H1 (cell line): Measurements from ENCODE around the gene JAKMIP1. TPM values are rescaled to one million over a fixed set of nuclear protein-coding genes. Genes with fewer than 3 reads are reported as not detected.
A peak's percentile ranks its signal among the peaks of the same experiment; 100 is the strongest.

ENCODE experiments used
- CTCF ChIA-PET: fragments of 300-600 bp; sonication (Branson Sonifier 250); formaldehyde crosslinking; loops from one replicate; lab custom pipeline; 2021; ENCODE audit not compliant: partially characterized antibody; lab: Charles Lee
- POLR2A ChIA-PET: fragments of 300-600 bp; sonication (Branson Sonifier 250); formaldehyde crosslinking; loops from one replicate; lab custom pipeline; 2021; ENCODE audit warnings: inconsistent platforms; ENCODE audit not compliant: partially characterized antibody; lab: Charles Lee
- DNase-seq, 2 experiments: peaks; one replicate each; pipeline versions ENCODE4 v3.0.0 to v3.0.0-alpha.2; 2010 to 2022; ENCODE audit warnings: low spot score in 2 of 2, low read depth in 1 of 2, mixed read lengths in 1 of 2
- FAIRE-seq: peaks from 2 replicates; lab custom pipeline; 2011; peaks lifted over from hg19 to GRCh38; lab: Jason Lieb, UNC
- H2AFZ ChIP-seq: 2 replicates; pipeline ENCODE4 v1.8.1; 2012; ENCODE audit warnings: low read length, inconsistent platforms
- H2AK5ac ChIP-seq: 2 replicates; pipeline ENCODE4 v1.6.1; 2013; ENCODE audit warnings: low read depth, low read length
- H2BK120ac ChIP-seq: replicated peaks from 2 replicates; pipeline ENCODE3; 2013; ENCODE audit warnings: low read depth, low read length, inconsistent platforms
- H2BK12ac ChIP-seq: 2 replicates; pipeline ENCODE4 v1.6.1; 2013; ENCODE audit warnings: low read depth, low read length
- H2BK15ac ChIP-seq: 2 replicates; pipeline ENCODE4 v1.6.1; 2013; ENCODE audit warnings: low read length
- H2BK20ac ChIP-seq: 2 replicates; pipeline ENCODE4 v1.6.1; 2013; ENCODE audit warnings: low read length
- H2BK5ac ChIP-seq: 2 replicates; pipeline ENCODE4 v1.6.1; 2013; ENCODE audit warnings: low read depth, low read length
- H3K14ac ChIP-seq: 2 replicates; pipeline ENCODE4 v1.6.1; 2013; ENCODE audit warnings: inconsistent platforms; ENCODE audit not compliant: insufficient read length
- H3K18ac ChIP-seq: 2 replicates; pipeline ENCODE4 v1.6.1; 2013; ENCODE audit warnings: low read length; ENCODE audit errors: extremely low read depth
- H3K23ac ChIP-seq: 2 replicates; pipeline ENCODE4 v1.6.1; 2013; ENCODE audit warnings: inconsistent platforms; ENCODE audit not compliant: insufficient read length
- H3K23me2 ChIP-seq: 2 replicates; pipeline ENCODE4 v1.6.1; 2013; ENCODE audit warnings: low read depth, low read length
- H3K27ac ChIP-seq: 2 replicates; pipeline ENCODE4 v1.6.1; 2011; ENCODE audit warnings: low read depth, low read length, inconsistent platforms
- H3K27me3 ChIP-seq, 4 experiments: replicated peaks in 1 of 4; 1 replicate in 1 of 4; 2 replicates in 3 of 4; pipeline versions ENCODE4 v1.6.1 to v1.8.1; 2011 to 2013; ENCODE audit warnings: low read length in 3 of 4, mild to moderate bottlenecking in 3 of 4, inconsistent platforms in 2 of 4, mixed read lengths in 2 of 4, moderate library complexity in 1 of 4; ENCODE audit not compliant: control insufficient read depth in 3 of 4, insufficient read depth in 3 of 4; ENCODE audit errors: extremely low read depth in 1 of 4
- H3K36me3 ChIP-seq, 4 experiments: 2 replicates each; pipeline versions ENCODE4 v1.6.1 to v1.8.1; 2011 to 2013; ENCODE audit warnings: mild to moderate bottlenecking in 4 of 4, low read length in 3 of 4, moderate library complexity in 2 of 4, control low read depth in 1 of 4, inconsistent platforms in 1 of 4; ENCODE audit not compliant: insufficient read depth in 4 of 4, control insufficient read depth in 2 of 4
- H3K4ac ChIP-seq: replicated peaks from 2 replicates; pipeline ENCODE3; 2013; ENCODE audit warnings: low read length, low read depth, mixed read lengths, inconsistent platforms; ENCODE audit not compliant: insufficient read length
- H3K4me1 ChIP-seq, 4 experiments: replicated peaks in 1 of 4; 1 replicate in 1 of 4; 2 replicates in 3 of 4; pipeline versions ENCODE4 v1.6.1 to v1.8.1; 2011 to 2013; ENCODE audit warnings: low read length in 3 of 4, inconsistent platforms in 2 of 4, mixed read lengths in 1 of 4; ENCODE audit not compliant: insufficient read depth in 4 of 4, control insufficient read depth in 3 of 4
- H3K4me2 ChIP-seq, 2 experiments: 2 replicates each; pipeline versions ENCODE4 v1.6.1 to v1.8.1; 2011 to 2013; ENCODE audit warnings: low read depth in 2 of 2, low read length in 2 of 2, control low read depth in 1 of 2, inconsistent platforms in 1 of 2, mild to moderate bottlenecking in 1 of 2; ENCODE audit not compliant: insufficient read depth in 1 of 2
- H3K4me3 ChIP-seq, 4 experiments: fragments of 200-600, 300-600 bp in 1 of 4; sonication (generic), shearing (Covaris generic), sonication (Bioruptor Twin) in 1 of 4; 2 replicates each; pipeline versions ENCODE4 v1.5.1 to v1.8.1; 2011 to 2016; ENCODE audit warnings: low read length in 4 of 4, low read depth in 3 of 4, control low read depth in 2 of 4, inconsistent platforms in 2 of 4, mild to moderate bottlenecking in 2 of 4, mixed read lengths in 1 of 4, moderate library complexity in 1 of 4; ENCODE audit not compliant: insufficient read depth in 2 of 4; ENCODE audit errors: extremely low read depth in 1 of 4
- H3K56ac ChIP-seq: replicated peaks from 2 replicates; pipeline ENCODE3; 2013; ENCODE audit warnings: low read depth, mild to moderate bottlenecking, mixed read lengths, low read length, inconsistent platforms; ENCODE audit not compliant: insufficient read length
- H3K79me1 ChIP-seq: 2 replicates; pipeline ENCODE4 v1.6.1; 2013; ENCODE audit warnings: low read depth, low read length, control low read depth
- H3K79me2 ChIP-seq, 2 experiments: 2 replicates each; pipeline versions ENCODE4 v1.6.1 to v1.8.1; 2012 to 2013; ENCODE audit warnings: low read length in 2 of 2, mild to moderate bottlenecking in 2 of 2, inconsistent platforms in 1 of 2; ENCODE audit not compliant: insufficient read depth in 2 of 2, control insufficient read depth in 1 of 2
- H3K9ac ChIP-seq, 4 experiments: replicated peaks in 1 of 4; 1 replicate in 1 of 4; 2 replicates in 3 of 4; pipeline versions ENCODE4 v1.6.1 to v1.8.1; 2011 to 2013; ENCODE audit warnings: low read depth in 3 of 4, low read length in 3 of 4, control low read depth in 2 of 4, mild to moderate bottlenecking in 2 of 4, moderate library complexity in 2 of 4, inconsistent platforms in 1 of 4; ENCODE audit errors: extremely low read depth in 1 of 4
- H3K9me3 ChIP-seq, 2 experiments: 2 replicates each; pipeline versions ENCODE4 v1.6.1 to v1.8.1; 2012 to 2013; ENCODE audit warnings: mild to moderate bottlenecking in 2 of 2, moderate library complexity in 2 of 2, control low read depth in 1 of 2, inconsistent platforms in 1 of 2, low read depth in 1 of 2, low read length in 1 of 2, mixed read lengths in 1 of 2; ENCODE audit not compliant: insufficient read depth in 2 of 2
- H4K20me1 ChIP-seq, 2 experiments: replicated peaks in 1 of 2; 2 replicates each; pipeline versions ENCODE3 to v1.8.1; 2011 to 2013; ENCODE audit warnings: inconsistent platforms in 2 of 2, low read length in 2 of 2, mild to moderate bottlenecking in 1 of 2; ENCODE audit not compliant: insufficient read depth in 2 of 2, control insufficient read depth in 1 of 2
- H4K5ac ChIP-seq: 2 replicates; pipeline ENCODE4 v1.6.1; 2013; ENCODE audit warnings: low read length, low read depth, mixed read lengths, inconsistent platforms; ENCODE audit not compliant: insufficient read length
- H4K8ac ChIP-seq: 2 replicates; pipeline ENCODE4 v1.8.0; 2013; ENCODE audit warnings: mild to moderate bottlenecking, moderate library complexity, low read length, inconsistent platforms; ENCODE audit not compliant: insufficient read depth; ENCODE audit errors: extremely low read depth
- H4K91ac ChIP-seq: replicated peaks from 2 replicates; pipeline ENCODE3; 2013; ENCODE audit warnings: low read length, mixed read lengths, inconsistent platforms; ENCODE audit not compliant: insufficient read length
- ATF3 ChIP-seq: IDR thresholded peaks from 2 replicates; pipeline ENCODE4 v1.6.1; 2011; ENCODE audit warnings: low read depth, mild to moderate bottlenecking, low read length; ENCODE audit not compliant: insufficient read depth
- CBX5 ChIP-seq: fragments of 300-800, 300-1000 bp; sonication (generic); IDR thresholded peaks from 2 replicates; pipeline ENCODE4 v1.7.1; 2016; ENCODE audit warnings: antibody characterized with exemption, low read length, low read depth
- KDM1A ChIP-seq: fragments of 200-600, 300-600 bp; sonication (generic); IDR thresholded peaks from 2 replicates; pipeline ENCODE4 v1.7.1; 2016; ENCODE audit warnings: mild to moderate bottlenecking, low read length, borderline replicate concordance
- NRF1 ChIP-seq: IDR thresholded peaks from 2 replicates; pipeline ENCODE4 v1.6.1; 2011; ENCODE audit warnings: mild to moderate bottlenecking, low read depth, low read length, improper control_type of control experiment
- POU5F1 ChIP-seq: IDR thresholded peaks from 2 replicates; pipeline ENCODE4 v1.6.1; 2011; ENCODE audit warnings: low read depth, mild to moderate bottlenecking, low read length, moderate library complexity
- SUZ12 ChIP-seq: fragments of 200-600 bp; sonication (generic); IDR thresholded peaks from 2 replicates; pipeline ENCODE4 v1.6.1; 2012; ENCODE audit warnings: mild to moderate bottlenecking, inconsistent platforms, low read length, moderate library complexity, mixed read lengths
- WGBS, 2 experiments: shearing (Covaris generic) in 1 of 2; methylation state at CpG; one replicate each; pipeline versions ENCODE4 v1.1.6 to v1.1.7; 2013 to 2015; ENCODE audit warnings: low lambda C conversion rate in 2 of 2, mixed read lengths in 2 of 2, inconsistent platforms in 1 of 2, low coverage in 1 of 2, missing lambda C conversion rate in 1 of 2; ENCODE audit not compliant: insufficient replicate concordance in 2 of 2, insufficient coverage in 1 of 2, insufficient read length in 1 of 2; ENCODE audit errors: extremely low coverage in 1 of 2, missing lambda C conversion rate in 1 of 2; 5-methylcytosine and 5-hydroxymethylcytosine counted together
- polyA plus RNA-seq, 7 experiments: library from polyadenylated mRNA; depleted of rRNA in 3 of 7; stranded (reverse) in 5 of 7; unstranded in 2 of 7; fragments of >200 nt in 5 of 7; fragments of 200-250 nt in 2 of 7; gene quantifications; 1 replicate in 5 of 7; 2 replicates in 1 of 7; 4 replicates in 1 of 7; pipeline versions ENCODE4 v1.2.1 to v1.2.3, GENCODE V29; 2011 to 2013; ENCODE audit warnings: missing spikeins in 2 of 7, mixed read lengths in 2 of 7
- total RNA-seq: library from RNA; stranded (reverse); fragmentation: NEBNext Ultra II Directional; extraction: Animal tissue kit (Norgen Biotek cat#: 25700); gene quantifications from 2 replicates; pipeline ENCODE4 v1.2.1, GENCODE V29; 2021
- TF ChIP-seq, protein P1 (sequence below), 3 experiments: IDR thresholded peaks; 1 replicate in 2 of 3; 2 replicates in 1 of 3; pipeline versions ENCODE4 v1.5.1 to v1.6.1; 2011; ENCODE audit warnings: low read length in 3 of 3, mild to moderate bottlenecking in 3 of 3, inconsistent platforms in 2 of 3, low read depth in 1 of 3, moderate library complexity in 1 of 3; ENCODE audit not compliant: insufficient read depth in 1 of 3; ENCODE audit errors: control extremely low read depth in 1 of 3

The JAKMIP1 gene
- total and polyA plus RNA-seq, 2 of the 8 experiments (the other 6 are each of a cell fraction or from before 2014, with no cell fraction given), result 2.5 to 4.4 TPM

DNA sequence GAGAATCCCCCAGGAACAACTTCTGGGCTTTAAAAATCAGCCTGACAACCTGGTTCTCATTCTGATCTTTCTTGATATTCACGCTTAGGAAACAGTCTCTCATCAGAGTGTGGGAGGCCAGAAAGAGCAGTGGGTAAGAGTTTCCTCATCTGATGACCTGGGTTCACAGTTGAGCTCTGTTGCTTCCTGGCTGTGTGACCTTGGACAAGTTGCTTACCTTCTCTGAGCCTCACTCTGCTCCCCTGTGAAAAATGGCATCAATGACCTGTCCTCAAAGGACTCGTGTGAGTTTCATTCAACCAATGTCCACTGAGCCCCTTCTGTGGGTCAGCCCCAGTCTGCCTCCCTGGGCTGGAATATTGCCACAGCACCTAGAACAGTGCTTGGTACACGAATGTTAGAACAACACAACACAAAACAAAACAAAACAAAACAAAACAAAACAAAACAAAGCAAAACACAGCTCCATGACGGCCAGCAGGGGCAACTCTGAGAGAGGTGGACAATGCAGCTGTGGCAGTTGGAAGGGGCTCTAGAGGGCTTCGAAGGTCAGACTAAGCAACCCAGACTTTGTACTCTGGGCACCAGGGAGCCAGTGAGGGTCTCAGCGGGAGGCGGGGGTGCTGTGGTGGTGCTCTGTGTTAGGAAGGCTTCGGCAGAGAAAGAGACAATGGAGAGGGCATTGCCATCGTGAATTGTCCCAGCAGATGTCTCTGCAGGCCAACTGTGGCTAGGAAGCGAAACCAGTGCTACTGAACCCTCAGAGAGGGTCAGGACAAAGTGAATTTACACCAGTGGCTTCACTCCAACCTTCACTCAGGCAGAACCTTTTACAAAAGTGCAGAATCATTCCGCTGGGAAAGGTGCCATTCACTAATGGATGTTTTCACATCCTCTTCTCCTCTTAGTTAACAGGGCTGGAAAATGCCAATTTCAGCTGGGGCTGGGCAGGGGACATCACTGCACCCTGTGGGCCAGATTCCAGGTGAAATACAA lies 167.8 kb downstream of the JAKMIP1 start:
- Histone ChIP-seq H3K27me3 (no peaks in the 10 kb centered on the region; a peak in 1 of 7 replicates), H3K4me2 (no peak overlapping the region), H2BK15ac (no peak overlapping the region), H2BK12ac (no peak overlapping the region), H3K79me2 (no peaks in the 10 kb centered on the region), H2BK120ac (no peak overlapping the region), H3K9ac (no peak overlapping the region), H2BK20ac (no peak overlapping the region), H3K27ac (no peak overlapping the region), H3K9me3 (no peaks in the 10 kb centered on the region), H3K14ac (no peak overlapping the region), H3K36me3 (no peaks in the 10 kb centered on the region), H3K4me3 (no peak overlapping the region), H3K23ac (no peak overlapping the region), H2AFZ (no peak overlapping the region), H3K4ac (no peak overlapping the region), H3K4me1 (peaks cover 0 to 9% (median 3%) of the 10 kb centered on the region in 4 experiments; a peak in 5 of 7 replicates), H4K91ac (no peak overlapping the region), H3K18ac (no peak overlapping the region), H4K8ac (no peak overlapping the region), H3K79me1 (no peaks in the 10 kb centered on the region), H2BK5ac (no peak overlapping the region), H4K20me1 (no peaks in the 10 kb centered on the region), H4K5ac (no peak overlapping the region), H3K23me2 (no peaks in the 10 kb centered on the region), H3K56ac (no peak overlapping the region), H2AK5ac (no peak overlapping the region)
- ChIA-PET POLR2A (no interaction called here), CTCF (interaction anchor here (0.9 to 6.7 kb wide), 13 partner anchors 7 to 299 kb away, joined by 3 to 64 read pairs (median 4); partner anchors contain the start of gene C4orf50)
- no peak for DNase-seq
- 88% methylated on average over 11 of the region's 11 CpGs; no CpG with 5 or more reads in 1 of the 2 experiments for WGBS, 2 experiments
- no peak for FAIRE-seq
- TF ChIP-seq POU5F1, result no peak
- TF ChIP-seq KDM1A, result peak; percentile 87; the same call in 1 of the 2 replicates
- TF ChIP-seq NRF1, result no peak
- TF ChIP-seq ATF3, result no peak
- TF ChIP-seq, protein P1, sequence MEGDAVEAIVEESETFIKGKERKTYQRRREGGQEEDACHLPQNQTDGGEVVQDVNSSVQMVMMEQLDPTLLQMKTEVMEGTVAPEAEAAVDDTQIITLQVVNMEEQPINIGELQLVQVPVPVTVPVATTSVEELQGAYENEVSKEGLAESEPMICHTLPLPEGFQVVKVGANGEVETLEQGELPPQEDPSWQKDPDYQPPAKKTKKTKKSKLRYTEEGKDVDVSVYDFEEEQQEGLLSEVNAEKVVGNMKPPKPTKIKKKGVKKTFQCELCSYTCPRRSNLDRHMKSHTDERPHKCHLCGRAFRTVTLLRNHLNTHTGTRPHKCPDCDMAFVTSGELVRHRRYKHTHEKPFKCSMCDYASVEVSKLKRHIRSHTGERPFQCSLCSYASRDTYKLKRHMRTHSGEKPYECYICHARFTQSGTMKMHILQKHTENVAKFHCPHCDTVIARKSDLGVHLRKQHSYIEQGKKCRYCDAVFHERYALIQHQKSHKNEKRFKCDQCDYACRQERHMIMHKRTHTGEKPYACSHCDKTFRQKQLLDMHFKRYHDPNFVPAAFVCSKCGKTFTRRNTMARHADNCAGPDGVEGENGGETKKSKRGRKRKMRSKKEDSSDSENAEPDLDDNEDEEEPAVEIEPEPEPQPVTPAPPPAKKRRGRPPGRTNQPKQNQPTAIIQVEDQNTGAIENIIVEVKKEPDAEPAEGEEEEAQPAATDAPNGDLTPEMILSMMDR (IDR thresholded peaks at IDR 0.05; ENCODE audit: control extremely low read depth in 1 of 3, insufficient read depth in 1 of 3, low read depth in 1 of 3, low read length in 3 of 3), result peak in 1 of 3 experiments; percentile 26; a peak in 1 of 4 replicates
- no peak for TF ChIP-seq CBX5
- TF ChIP-seq SUZ12, result no peak
